Upper lobe of right lung (tissue), 1 donor: ENCODE results near the gene PTPRN2. TPM values are rescaled to one million over a fixed set of nuclear protein-coding genes. Genes with fewer than 3 reads are reported as not detected.

Experiments
- ATAC-seq: fragments of 200-7000 bp; cut with Tn5 transposase; one replicate; pipeline ENCODE4 v1.9.1; 2020; ENCODE audit warnings: mild to moderate bottlenecking, moderate library complexity
- DNase-seq: peaks from one replicate; pipeline ENCODE4 v3.0.0-alpha.2; 2020
- H3K27ac ChIP-seq: fragments of 200-600 bp; one replicate; pipeline ENCODE4 v1.8.0; 2022
- H3K27me3 ChIP-seq: fragments of 200-600 bp; one replicate; pipeline ENCODE4 v1.8.0; 2022; ENCODE audit warnings: mild to moderate bottlenecking
- H3K36me3 ChIP-seq: fragments of 200-600 bp; one replicate; pipeline ENCODE4 v1.8.0; 2022
- H3K4me1 ChIP-seq: fragments of 200-600 bp; one replicate; pipeline ENCODE4 v1.8.0; 2022
- H3K4me3 ChIP-seq: fragments of 200-600 bp; one replicate; pipeline ENCODE4 v1.8.0; 2022; ENCODE audit warnings: mild to moderate bottlenecking
- H3K9me3 ChIP-seq: fragments of 200-600 bp; one replicate; pipeline ENCODE4 v1.8.0; 2022
- CTCF ChIP-seq: fragments of 200-600 bp; IDR thresholded peaks from one replicate; pipeline ENCODE4 v1.8.0; 2022; ENCODE audit warnings: antibody characterized with exemption
- intact Hi-C: fragments of 100-400 bp; cut with DNase I; formaldehyde crosslinking; loops from one replicate; pipeline ENCODE4 v1.11.0; 2022
- total RNA-seq: library from RNA; stranded (reverse); fragmentation: NEBNext Ultra II Directional; extraction: Animal tissue kit (Norgen Biotek cat#: 25700); gene quantifications from one replicate; pipeline ENCODE4 v1.2.1, GENCODE V29; 2021
- donor health status: DM: no; HTN: yes; CAD: no; lungs with severe emphysema.

Gene PTPRN2
- total RNA-seq, 1 donor from 2014 or later: 4.9 TPM

- ATAC-seq (no peak), DNase-seq (no peak)
- Histone ChIP-seq H3K4me1 (no peaks in the 10 kb centered on the region), H3K36me3 (no peaks in the 10 kb centered on the region), H3K27me3 (no peaks in the 10 kb centered on the region), H3K27ac (no peak overlapping the region), H3K4me3 (no peak overlapping the region), H3K9me3 (no peaks in the 10 kb centered on the region)
- intact Hi-C loops: no loop called here
- no peak for TF ChIP-seq CTCF
Measured at GRCh38 chr7:158453663-158454062, 134.0 kb downstream of the PTPRN2 start.

GRCh38 chr7:158452331-158452730 is 135.3 kb downstream of the PTPRN2 start:
- intact Hi-C loops: no loop called here
- Histone ChIP-seq H3K27me3 (no peaks in the 10 kb centered on the region), H3K36me3 (no peaks in the 10 kb centered on the region), H3K4me3 (no peak overlapping the region), H3K9me3 (no peaks in the 10 kb centered on the region), H3K4me1 (no peaks in the 10 kb centered on the region), H3K27ac (no peak overlapping the region)
- ATAC-seq (no peak), DNase-seq (no peak)
- TF ChIP-seq CTCF: no peak

GRCh38 chr7:158450476-158451124 is 137.0 kb downstream of the PTPRN2 start:
- no peaks in the 10 kb centered on the region for H3K27me3 ChIP-seq
- H3K9me3 ChIP-seq: no peaks in the 10 kb centered on the region
- no peak for TF ChIP-seq CTCF
- H3K36me3 ChIP-seq: no peaks in the 10 kb centered on the region
- H3K27ac ChIP-seq: no peak overlapping the region
- no peak overlapping the region for H3K4me3 ChIP-seq
- no peak for DNase-seq
- intact Hi-C loops: no loop called here
- ATAC-seq: no peak
- no peaks in the 10 kb centered on the region for H3K4me1 ChIP-seq

- ATAC-seq (no peak), DNase-seq (no peak)
- intact Hi-C loops: no loop called here
- Histone ChIP-seq H3K4me1 (no peaks in the 10 kb centered on the region), H3K4me3 (no peak overlapping the region), H3K27ac (no peak overlapping the region), H3K9me3 (no peaks in the 10 kb centered on the region), H3K27me3 (no peaks in the 10 kb centered on the region), H3K36me3 (no peaks in the 10 kb centered on the region)
- TF ChIP-seq CTCF: no peak
Measured at GRCh38 chr7:158449942-158450341, 137.7 kb downstream of the PTPRN2 start.

GRCh38 chr7:158449266-158449665 is 138.4 kb downstream of the PTPRN2 start:
- Histone ChIP-seq H3K9me3 (no peaks in the 10 kb centered on the region), H3K4me3 (no peak overlapping the region), H3K36me3 (no peaks in the 10 kb centered on the region), H3K27ac (no peak overlapping the region), H3K4me1 (no peaks in the 10 kb centered on the region), H3K27me3 (no peaks in the 10 kb centered on the region)
- ATAC-seq (no peak), DNase-seq (no peak)
- intact Hi-C loops: no loop called here
- no peak for TF ChIP-seq CTCF
